Hepatocyte (in vitro differentiated cells): Measurements from ENCODE around the gene GTPBP1. TPM values are rescaled to one million over a fixed set of nuclear protein-coding genes. Genes with fewer than 3 reads are reported as not detected.
A peak's percentile ranks its signal among the peaks of the same experiment; 100 is the strongest.

ENCODE experiments used
- DNase-seq: peaks from one replicate; pipeline ENCODE4 v3.0.0-alpha.2; 2016; ENCODE audit warnings: low spot score
- H2AFZ ChIP-seq: fragments of 200-600 bp; sonication (generic); 2 replicates; pipeline ENCODE4 v1.6.0; 2016; ENCODE audit warnings: antibody characterized with exemption, mild to moderate bottlenecking
- H3K27ac ChIP-seq: fragments of 200-600 bp; sonication (generic); 2 replicates; pipeline ENCODE4 v1.5.1; 2016; ENCODE audit warnings: mild to moderate bottlenecking
- H3K27me3 ChIP-seq: fragments of 200-600 bp; sonication (generic); 2 replicates; pipeline ENCODE4 v1.6.1; 2016
- H3K36me3 ChIP-seq: fragments of 200-600 bp; sonication (generic); replicated peaks from 2 replicates; pipeline ENCODE4 v1.5.1; 2016; ENCODE audit warnings: low read depth; ENCODE audit not compliant: insufficient read depth
- H3K4me1 ChIP-seq: fragments of 200-600 bp; sonication (generic); 2 replicates; pipeline ENCODE4 v1.5.1; 2016; ENCODE audit warnings: mild to moderate bottlenecking, moderate library complexity; ENCODE audit not compliant: insufficient read depth
- H3K4me2 ChIP-seq: fragments of 200-600 bp; sonication (generic); 2 replicates; pipeline ENCODE4 v1.6.0; 2016
- H3K4me3 ChIP-seq: fragments of 200-600 bp; sonication (generic); 2 replicates; pipeline ENCODE4 v1.5.1; 2016; ENCODE audit warnings: mild to moderate bottlenecking
- H3K79me2 ChIP-seq: fragments of 200-600 bp; sonication (generic); 2 replicates; pipeline ENCODE4 v1.6.0; 2017; ENCODE audit warnings: mild to moderate bottlenecking
- H3K9me2 ChIP-seq: fragments of 200-600 bp; sonication (generic); replicated peaks from 2 replicates; pipeline ENCODE4 v1.6.0; 2017; ENCODE audit warnings: mild to moderate bottlenecking; ENCODE audit not compliant: insufficient read depth
- H3K9me3 ChIP-seq: fragments of 200-600 bp; sonication (generic); 2 replicates; pipeline ENCODE4 v1.5.1; 2016; ENCODE audit warnings: low read depth, mild to moderate bottlenecking
- H4K20me1 ChIP-seq: fragments of 200-600 bp; sonication (generic); 2 replicates; pipeline ENCODE4 v1.6.0; 2016; ENCODE audit warnings: mild to moderate bottlenecking; ENCODE audit not compliant: insufficient read depth, poor library complexity, severe bottlenecking
- EZH2 ChIP-seq: fragments of 200-600 bp; sonication (generic); IDR thresholded peaks from 2 replicates; pipeline ENCODE4 v1.6.1; 2016; ENCODE audit warnings: antibody characterized with exemption, mild to moderate bottlenecking, borderline replicate concordance
- EZH2phosphoT487 ChIP-seq: fragments of 200-600 bp; sonication (generic); IDR thresholded peaks from one replicate; pipeline ENCODE4 v1.6.1; 2018; ENCODE audit warnings: antibody characterized with exemption, mild to moderate bottlenecking, low read depth, moderate library complexity; ENCODE audit not compliant: unreplicated experiment, severe bottlenecking
- WGBS: methylation state at CpG from one replicate; pipeline ENCODE4 v1.1.6; 2016; ENCODE audit warnings: low lambda C conversion rate; ENCODE audit errors: missing lambda C conversion rate; 5-methylcytosine and 5-hydroxymethylcytosine counted together
- polyA plus RNA-seq: library from polyadenylated mRNA; unstranded; fragments of >200 nt; fragmentation: Nextera tagmentation; extraction: Ambion mirVana; gene quantifications from 2 replicates; pipeline ENCODE4 v1.2.1, GENCODE V29; 2016
- total RNA-seq: library from RNA; depleted of rRNA; stranded (reverse); fragments of >200 nt; gene quantifications from 2 replicates; pipeline ENCODE4 v1.2.3, GENCODE V29; 2014
- TF ChIP-seq, protein P1 (sequence below): fragments of 200-600 bp; sonication (generic); IDR thresholded peaks from 2 replicates; pipeline ENCODE4 v1.5.1; 2016; ENCODE audit warnings: antibody characterized with exemption, mild to moderate bottlenecking; ENCODE audit not compliant: poor library complexity

Gene GTPBP1
- total and polyA plus RNA-seq, 2 experiments from 2014 or later: 28.6 to 36.8 TPM

DNA sequence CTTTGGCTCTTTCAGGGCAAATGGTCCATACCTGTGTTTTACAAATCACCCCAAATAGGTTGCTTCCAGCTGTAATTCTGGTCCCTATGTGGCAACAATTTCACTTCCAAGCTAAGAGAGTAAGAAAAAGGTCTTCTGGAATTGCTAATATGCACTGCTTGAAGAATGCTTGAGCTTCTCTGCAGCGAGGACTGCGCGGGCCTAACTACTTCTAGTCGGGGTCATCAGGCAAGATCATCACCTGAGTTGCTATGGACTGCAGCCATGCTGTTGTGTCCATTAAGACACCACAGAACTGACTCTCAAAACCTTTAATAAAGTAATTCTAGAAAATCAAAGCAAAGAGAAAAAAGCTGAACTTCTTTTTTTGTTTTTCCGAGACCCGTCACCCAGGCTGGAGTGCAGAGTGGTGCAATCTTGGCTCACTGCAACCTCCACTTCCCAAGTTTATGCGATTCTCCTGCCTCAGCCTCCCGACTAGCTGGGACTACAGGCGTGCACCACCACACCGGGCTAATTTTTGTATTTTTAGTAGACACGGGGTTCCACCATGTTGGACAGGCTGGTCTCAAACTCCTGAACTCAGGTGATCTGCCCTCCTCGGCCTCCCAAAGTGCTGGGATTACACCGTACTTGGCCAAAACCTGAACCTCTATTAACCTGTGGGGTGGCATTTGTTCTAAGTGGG is 7.2 kb upstream of the GTPBP1 start:
- H3K27ac ChIP-seq: peak overlapping the region; percentile 100
- peaks cover 9% of the 10 kb centered on the region for H4K20me1 ChIP-seq
- no peaks in the 10 kb centered on the region for H3K9me2 ChIP-seq
- no peak for DNase-seq
- H3K4me1 ChIP-seq: peaks cover 38% of the 10 kb centered on the region
- TF ChIP-seq, protein P1, sequence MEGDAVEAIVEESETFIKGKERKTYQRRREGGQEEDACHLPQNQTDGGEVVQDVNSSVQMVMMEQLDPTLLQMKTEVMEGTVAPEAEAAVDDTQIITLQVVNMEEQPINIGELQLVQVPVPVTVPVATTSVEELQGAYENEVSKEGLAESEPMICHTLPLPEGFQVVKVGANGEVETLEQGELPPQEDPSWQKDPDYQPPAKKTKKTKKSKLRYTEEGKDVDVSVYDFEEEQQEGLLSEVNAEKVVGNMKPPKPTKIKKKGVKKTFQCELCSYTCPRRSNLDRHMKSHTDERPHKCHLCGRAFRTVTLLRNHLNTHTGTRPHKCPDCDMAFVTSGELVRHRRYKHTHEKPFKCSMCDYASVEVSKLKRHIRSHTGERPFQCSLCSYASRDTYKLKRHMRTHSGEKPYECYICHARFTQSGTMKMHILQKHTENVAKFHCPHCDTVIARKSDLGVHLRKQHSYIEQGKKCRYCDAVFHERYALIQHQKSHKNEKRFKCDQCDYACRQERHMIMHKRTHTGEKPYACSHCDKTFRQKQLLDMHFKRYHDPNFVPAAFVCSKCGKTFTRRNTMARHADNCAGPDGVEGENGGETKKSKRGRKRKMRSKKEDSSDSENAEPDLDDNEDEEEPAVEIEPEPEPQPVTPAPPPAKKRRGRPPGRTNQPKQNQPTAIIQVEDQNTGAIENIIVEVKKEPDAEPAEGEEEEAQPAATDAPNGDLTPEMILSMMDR: no peak
- TF ChIP-seq EZH2 (no peak), EZH2phosphoT487 (no peak)
- H3K4me3 ChIP-seq: peak overlapping the region; percentile 90
- no peaks in the 10 kb centered on the region for H3K9me3 ChIP-seq
- whole genome bisulfite sequencing: 87% methylated on average over 13 of the region's 13 CpGs
- no peaks in the 10 kb centered on the region for H3K27me3 ChIP-seq
- H3K79me2 ChIP-seq: peaks cover 63% of the 10 kb centered on the region
- no peak overlapping the region for H2AFZ ChIP-seq
- H3K36me3 ChIP-seq: no peaks in the 10 kb centered on the region
- peak overlapping the region; percentile 88 for H3K4me2 ChIP-seq

DNA sequence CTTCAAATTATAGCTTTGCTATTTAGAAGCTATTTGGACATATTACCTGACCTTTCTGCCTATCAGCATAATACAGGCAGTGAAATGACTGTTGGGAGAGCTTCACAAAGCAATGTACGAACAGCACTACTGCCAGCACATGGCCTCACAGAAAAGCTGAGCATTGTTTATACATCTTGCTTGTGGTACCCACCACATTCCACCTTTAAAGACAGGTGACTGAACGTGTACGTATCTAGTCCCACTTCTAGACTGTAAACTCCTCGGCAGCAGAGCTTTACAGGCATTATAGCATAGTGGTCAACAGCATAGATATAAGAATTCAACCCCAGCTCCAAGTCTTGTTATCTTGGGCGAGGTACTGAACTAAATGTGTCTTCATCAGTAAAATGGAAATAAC is 6.6 kb upstream of the GTPBP1 start:
- H3K36me3 ChIP-seq: no peaks in the 10 kb centered on the region
- peak overlapping the region; percentile 90 for H3K4me3 ChIP-seq
- peak overlapping the region; percentile 100 for H3K27ac ChIP-seq
- peaks cover 35% of the 10 kb centered on the region for H3K4me1 ChIP-seq
- peaks cover 9% of the 10 kb centered on the region for H4K20me1 ChIP-seq
- H3K27me3 ChIP-seq: no peaks in the 10 kb centered on the region
- H3K9me3 ChIP-seq: no peaks in the 10 kb centered on the region
- H3K9me2 ChIP-seq: no peaks in the 10 kb centered on the region
- H3K79me2 ChIP-seq: peaks cover 60% of the 10 kb centered on the region
- 40% methylated on average over 5 of the region's 5 CpGs for WGBS
- DNase-seq: no peak
- no peak overlapping the region for H2AFZ ChIP-seq
- TF ChIP-seq EZH2phosphoT487: no peak
- TF ChIP-seq, protein P1: no peak
- TF ChIP-seq EZH2: no peak
- H3K4me2 ChIP-seq: peak overlapping the region; percentile 88

DNA sequence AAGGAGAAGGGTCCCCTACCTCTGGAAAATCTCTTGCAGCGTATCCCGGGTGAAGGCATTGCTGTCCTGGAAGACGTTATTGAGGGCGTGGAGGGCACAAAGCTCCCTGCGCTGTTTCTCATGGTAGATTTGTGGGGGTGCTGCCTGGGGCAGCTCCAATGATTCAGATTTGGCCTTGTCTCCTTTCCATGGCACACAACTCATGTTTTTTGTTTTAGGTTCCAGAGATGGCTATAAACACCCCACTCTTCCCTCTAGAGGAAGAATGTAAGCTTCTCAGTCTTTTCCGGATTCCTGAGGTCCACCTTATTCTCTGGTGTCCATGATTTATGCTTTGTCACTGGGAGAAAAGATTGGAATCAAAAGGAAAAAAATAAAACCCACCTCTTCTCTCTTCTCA is 6.0 kb upstream of the GTPBP1 start:
- Histone ChIP-seq H3K27me3 (no peaks in the 10 kb centered on the region), H4K20me1 (peaks cover 9% of the 10 kb centered on the region), H3K9me3 (no peaks in the 10 kb centered on the region), H3K27ac (peak overlapping the region; percentile 100), H3K4me1 (peaks cover 34% of the 10 kb centered on the region), H2AFZ (peak overlapping the region; percentile 23), H3K36me3 (no peaks in the 10 kb centered on the region), H3K9me2 (no peaks in the 10 kb centered on the region), H3K4me2 (peak overlapping the region; percentile 88), H3K4me3 (peak overlapping the region; percentile 90), H3K79me2 (peaks cover 54% of the 10 kb centered on the region)
- 8% methylated on average over 6 of the region's 6 CpGs for WGBS
- TF ChIP-seq EZH2 (no peak), EZH2phosphoT487 (no peak)
- TF ChIP-seq, protein P1: no peak
- DNase-seq: peak; percentile 29
